GM23248 (cell line): Measurements from ENCODE around the gene QRFPR.

ENCODE experiments used
- EZH2 ChIP-seq: fragments of 200-600 bp; sonication (generic); IDR thresholded peaks from 2 replicates; pipeline ENCODE4 v1.6.1; 2018; ENCODE audit warnings: antibody characterized with exemption, mild to moderate bottlenecking; ENCODE audit not compliant: insufficient read depth, poor library complexity, severe bottlenecking
- EZH2phosphoT487 ChIP-seq: fragments of 200-600 bp; sonication (generic); IDR thresholded peaks from 2 replicates; pipeline ENCODE4 v1.6.1; 2018; ENCODE audit warnings: antibody characterized with exemption, moderate library complexity, mild to moderate bottlenecking, low read depth; ENCODE audit not compliant: insufficient read depth

DNA sequence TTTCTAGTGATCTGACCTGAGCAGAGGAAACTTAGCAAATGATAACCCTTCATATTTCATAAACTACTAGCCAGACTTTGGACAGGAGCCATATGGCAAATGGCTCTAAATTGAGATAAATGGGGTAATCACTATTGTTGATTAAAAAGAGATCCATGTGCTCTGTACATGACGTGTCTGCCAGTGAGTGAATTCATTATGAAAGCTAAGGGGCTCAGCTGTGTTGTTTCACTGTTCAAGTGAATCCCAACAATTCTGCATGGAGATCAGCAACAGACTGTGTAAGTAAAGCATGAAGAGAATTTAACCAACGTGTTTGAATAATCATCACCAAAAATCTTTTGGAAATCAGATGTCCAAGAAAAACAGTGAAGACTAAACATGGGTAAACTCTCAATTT lies 9.5 kb upstream of the QRFPR start:
- TF ChIP-seq EZH2 (no peak), EZH2phosphoT487 (no peak)
